Measurements from ENCODE around the gene GALNT18. TPM values are rescaled to one million over a fixed set of nuclear protein-coding genes. Genes with fewer than 3 reads are reported as not detected.
A peak's percentile ranks its signal among the peaks of the same experiment; 100 is the strongest.

GALNT18 gene
- total and polyA plus RNA-seq, 4 donors, result 17.7 to 109 (median 63.7) TPM

DNA sequence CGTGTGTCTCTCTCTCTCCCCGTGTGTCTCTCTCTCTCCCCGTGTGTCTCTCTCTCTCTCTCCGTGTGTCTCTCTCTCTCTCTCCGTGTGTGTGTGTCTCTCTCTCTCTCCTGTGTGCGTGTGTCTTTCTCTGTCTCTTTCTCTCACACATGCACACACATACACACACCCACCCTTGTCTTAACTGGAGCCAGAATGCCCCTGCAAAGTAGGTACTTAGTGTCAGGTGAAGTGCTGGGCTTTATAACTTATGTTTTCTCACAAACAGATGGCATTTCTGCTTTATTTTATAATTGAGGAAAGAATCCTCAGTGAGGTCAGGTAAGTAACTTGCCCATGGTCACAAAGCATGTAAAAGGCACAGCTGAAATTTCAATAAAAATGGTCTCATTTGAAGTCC is 374.7 kb downstream of the GALNT18 start:
- H3K9ac ChIP-seq (ENCODE audit: insufficient read depth in 1 of 2, low read length in 2 of 2), result no peak overlapping the region
- no peak overlapping the region for H3K27ac ChIP-seq (ENCODE audit: low read depth in 1 of 2, low read length in 1 of 2)
- H3K27me3 ChIP-seq (ENCODE audit: control insufficient read depth in 3 of 3, insufficient read depth in 3 of 3, low read length in 2 of 3), result no peaks in the 10 kb centered on the region
- no peak overlapping the region for H3K4me3 ChIP-seq
- no peaks in the 10 kb centered on the region for H3K36me3 ChIP-seq (ENCODE audit: control insufficient read depth in 4 of 4, insufficient read depth in 4 of 4, low read length in 4 of 4)
- ATAC-seq (ENCODE audit: insufficient read depth, low FRiP score), result no peak
- H3K4me1 ChIP-seq (ENCODE audit: control insufficient read depth in 5 of 5, insufficient read depth in 5 of 5, low read length in 5 of 5), result peaks cover 2 to 32% (median 10%) of the 10 kb centered on the region in 5 donors
- no peak for DNase-seq
- 87 to 97% methylated on average over 3 to 4 of the region's 6 CpGs for WGBS, 2 donors
- no peaks in the 10 kb centered on the region for H3K9me3 ChIP-seq (ENCODE audit: control insufficient read depth in 4 of 4, insufficient read depth in 3 of 4, low read length in 3 of 4)
- TF ChIP-seq, protein P1, sequence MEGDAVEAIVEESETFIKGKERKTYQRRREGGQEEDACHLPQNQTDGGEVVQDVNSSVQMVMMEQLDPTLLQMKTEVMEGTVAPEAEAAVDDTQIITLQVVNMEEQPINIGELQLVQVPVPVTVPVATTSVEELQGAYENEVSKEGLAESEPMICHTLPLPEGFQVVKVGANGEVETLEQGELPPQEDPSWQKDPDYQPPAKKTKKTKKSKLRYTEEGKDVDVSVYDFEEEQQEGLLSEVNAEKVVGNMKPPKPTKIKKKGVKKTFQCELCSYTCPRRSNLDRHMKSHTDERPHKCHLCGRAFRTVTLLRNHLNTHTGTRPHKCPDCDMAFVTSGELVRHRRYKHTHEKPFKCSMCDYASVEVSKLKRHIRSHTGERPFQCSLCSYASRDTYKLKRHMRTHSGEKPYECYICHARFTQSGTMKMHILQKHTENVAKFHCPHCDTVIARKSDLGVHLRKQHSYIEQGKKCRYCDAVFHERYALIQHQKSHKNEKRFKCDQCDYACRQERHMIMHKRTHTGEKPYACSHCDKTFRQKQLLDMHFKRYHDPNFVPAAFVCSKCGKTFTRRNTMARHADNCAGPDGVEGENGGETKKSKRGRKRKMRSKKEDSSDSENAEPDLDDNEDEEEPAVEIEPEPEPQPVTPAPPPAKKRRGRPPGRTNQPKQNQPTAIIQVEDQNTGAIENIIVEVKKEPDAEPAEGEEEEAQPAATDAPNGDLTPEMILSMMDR (IDR thresholded peaks at IDR 0.05; ENCODE audit: control extremely low read depth, extremely low read depth), result no peak

DNA sequence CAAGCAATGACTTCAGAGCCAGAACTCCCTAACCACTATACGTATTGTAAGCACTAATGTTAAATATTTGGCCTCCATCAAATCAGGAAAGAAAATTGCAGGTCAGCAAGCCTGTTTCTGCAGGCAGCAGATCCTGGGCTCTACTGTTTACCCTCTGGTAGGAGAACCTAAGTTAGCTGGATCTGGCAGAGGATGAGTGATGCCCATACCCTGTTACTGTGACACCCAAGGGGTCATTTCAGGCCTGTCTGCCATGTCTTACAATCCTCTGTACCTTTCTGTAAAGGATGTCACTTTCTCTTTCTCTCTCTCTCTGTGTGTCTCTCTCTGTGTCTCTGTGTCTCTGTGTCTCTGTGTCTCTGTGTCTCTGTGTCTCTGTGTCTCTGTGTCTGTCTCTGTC is 375.6 kb downstream of the GALNT18 start:
- ATAC-seq (ENCODE audit: insufficient read depth, low FRiP score), result no peak
- Histone ChIP-seq H3K4me3 (no peak overlapping the region), H3K4me1 (ENCODE audit: control insufficient read depth in 5 of 5, insufficient read depth in 5 of 5, low read length in 5 of 5) (peaks cover 2 to 35% (median 10%) of the 10 kb centered on the region in 5 donors), H3K27me3 (ENCODE audit: control insufficient read depth in 3 of 3, insufficient read depth in 3 of 3, low read length in 2 of 3) (no peaks in the 10 kb centered on the region), H3K9me3 (ENCODE audit: control insufficient read depth in 4 of 4, insufficient read depth in 3 of 4, low read length in 3 of 4) (no peaks in the 10 kb centered on the region), H3K36me3 (ENCODE audit: control insufficient read depth in 4 of 4, insufficient read depth in 4 of 4, low read length in 4 of 4) (no peaks in the 10 kb centered on the region), H3K9ac (ENCODE audit: insufficient read depth in 1 of 2, low read length in 2 of 2) (no peak overlapping the region), H3K27ac (ENCODE audit: low read depth in 1 of 2, low read length in 1 of 2) (no peak overlapping the region)
- DNase-seq, result no peak
- 88 to 89% methylated on average over 1 of the region's 1 CpG for WGBS, 2 donors
- TF ChIP-seq, protein P1 (IDR thresholded peaks at IDR 0.05; ENCODE audit: control extremely low read depth, extremely low read depth), result no peak

DNA sequence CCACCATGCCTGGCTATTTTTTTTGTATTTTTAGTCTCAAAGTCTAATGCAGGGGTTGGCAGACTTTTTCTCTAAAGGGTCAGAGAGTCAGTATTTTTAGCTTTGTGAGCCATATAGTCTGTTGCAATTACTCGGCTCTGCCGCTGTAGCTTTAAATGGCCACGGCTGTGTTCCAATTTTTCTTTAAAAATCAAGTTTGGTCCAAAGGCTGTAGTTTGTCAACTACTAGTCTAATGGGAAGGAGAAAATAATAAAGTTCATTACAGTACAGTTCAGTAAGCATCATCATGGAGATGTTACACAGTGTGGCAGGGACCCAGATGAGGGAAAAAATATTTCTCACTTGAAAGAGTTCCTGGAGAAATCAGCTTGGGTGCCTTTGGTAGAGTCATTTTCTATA is 376.4 kb downstream of the GALNT18 start:
- Histone ChIP-seq H3K36me3 (ENCODE audit: control insufficient read depth in 4 of 4, insufficient read depth in 4 of 4, low read length in 4 of 4) (no peaks in the 10 kb centered on the region), H3K27me3 (ENCODE audit: control insufficient read depth in 3 of 3, insufficient read depth in 3 of 3, low read length in 2 of 3) (no peaks in the 10 kb centered on the region), H3K4me1 (ENCODE audit: control insufficient read depth in 5 of 5, insufficient read depth in 5 of 5, low read length in 5 of 5) (peaks cover 2 to 35% (median 10%) of the 10 kb centered on the region in 5 donors), H3K9me3 (ENCODE audit: control insufficient read depth in 4 of 4, insufficient read depth in 3 of 4, low read length in 3 of 4) (no peaks in the 10 kb centered on the region), H3K4me3 (no peak overlapping the region), H3K27ac (ENCODE audit: low read depth in 1 of 2, low read length in 1 of 2) (no peak overlapping the region), H3K9ac (ENCODE audit: insufficient read depth in 1 of 2, low read length in 2 of 2) (no peak overlapping the region)
- no peak for ATAC-seq (ENCODE audit: insufficient read depth, low FRiP score)
- TF ChIP-seq, protein P1 (IDR thresholded peaks at IDR 0.05; ENCODE audit: control extremely low read depth, extremely low read depth), result no peak
- 80 to 88% methylated on average over 3 of the region's 3 CpGs for WGBS, 2 donors
- DNase-seq, result peak; percentile 51 to 91 (median 87)

DNA sequence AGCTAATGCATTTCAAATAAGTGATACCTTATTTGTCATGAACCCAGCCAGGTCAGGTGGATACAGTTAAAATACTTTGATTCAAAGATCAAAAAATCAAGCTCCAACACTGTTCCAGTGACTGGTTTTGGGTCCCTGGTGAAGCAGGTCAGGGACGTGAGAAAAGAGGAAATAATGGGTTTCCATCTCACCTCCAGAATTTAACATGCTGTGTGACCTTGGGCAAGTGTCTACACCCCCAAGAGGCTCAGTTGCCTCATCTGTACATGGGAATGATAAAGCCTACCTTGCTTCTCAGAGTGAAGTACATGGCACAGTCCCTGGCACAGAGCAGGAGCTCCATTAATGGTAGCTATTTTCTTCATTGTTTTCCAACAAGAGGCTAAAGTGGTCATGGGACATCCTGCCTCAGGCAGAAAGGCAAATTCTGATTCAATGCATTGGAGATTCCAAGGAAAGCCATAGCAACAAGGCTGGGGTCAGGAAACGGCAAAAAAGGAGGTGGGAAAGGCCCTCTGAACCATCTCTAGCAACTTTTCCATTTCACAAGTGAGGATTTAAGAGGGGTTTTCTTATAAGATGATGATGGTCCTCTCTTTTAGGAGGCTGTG is 377.2 kb downstream of the GALNT18 start:
- Histone ChIP-seq H3K27ac (ENCODE audit: low read depth in 1 of 2, low read length in 1 of 2) (peak overlapping the region; percentile 61 to 70), H3K36me3 (ENCODE audit: control insufficient read depth in 4 of 4, insufficient read depth in 4 of 4, low read length in 4 of 4) (no peaks in the 10 kb centered on the region), H3K4me1 (ENCODE audit: control insufficient read depth in 5 of 5, insufficient read depth in 5 of 5, low read length in 5 of 5) (peaks cover 2 to 35% (median 10%) of the 10 kb centered on the region in 5 donors), H3K9ac (ENCODE audit: insufficient read depth in 1 of 2, low read length in 2 of 2) (no peak overlapping the region), H3K9me3 (ENCODE audit: control insufficient read depth in 4 of 4, insufficient read depth in 3 of 4, low read length in 3 of 4) (no peaks in the 10 kb centered on the region), H3K27me3 (ENCODE audit: control insufficient read depth in 3 of 3, insufficient read depth in 3 of 3, low read length in 2 of 3) (no peaks in the 10 kb centered on the region), H3K4me3 (no peak overlapping the region)
- DNase-seq (peak; percentile 25 to 63 (median 51)), ATAC-seq (ENCODE audit: insufficient read depth, low FRiP score) (no peak)
- TF ChIP-seq, protein P1 (IDR thresholded peaks at IDR 0.05; ENCODE audit: control extremely low read depth, extremely low read depth), result no peak
- 71 to 73% methylated on average over 2 of the region's 2 CpGs for WGBS, 2 donors
